Measurements from ENCODE around the gene ABLIM1.

DNA sequence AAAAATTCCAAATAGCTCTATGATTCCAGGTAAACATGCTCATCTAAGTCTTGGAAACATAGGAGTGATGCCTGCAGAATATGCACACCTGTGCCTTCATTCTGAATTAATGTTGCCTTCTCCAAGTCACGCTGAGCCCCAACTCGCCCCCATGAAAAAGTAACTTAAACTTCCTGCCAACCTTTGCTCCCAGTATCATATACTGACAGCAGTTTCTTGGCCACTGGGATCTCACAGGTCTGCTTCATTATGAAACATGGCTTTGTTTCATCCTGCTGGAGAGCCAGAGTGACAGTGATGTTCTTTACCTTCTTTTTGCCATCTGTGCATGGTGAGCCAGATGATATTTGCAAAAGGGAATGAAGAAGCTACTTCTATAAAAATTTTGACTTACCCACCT is 34.9 kb downstream of the ABLIM1 start:
- TF ChIP-seq EZH2 (IDR thresholded peaks at IDR 0.05; ENCODE audit: low read length, missing control alignments): no peak
- TF ChIP-seq, protein P1, sequence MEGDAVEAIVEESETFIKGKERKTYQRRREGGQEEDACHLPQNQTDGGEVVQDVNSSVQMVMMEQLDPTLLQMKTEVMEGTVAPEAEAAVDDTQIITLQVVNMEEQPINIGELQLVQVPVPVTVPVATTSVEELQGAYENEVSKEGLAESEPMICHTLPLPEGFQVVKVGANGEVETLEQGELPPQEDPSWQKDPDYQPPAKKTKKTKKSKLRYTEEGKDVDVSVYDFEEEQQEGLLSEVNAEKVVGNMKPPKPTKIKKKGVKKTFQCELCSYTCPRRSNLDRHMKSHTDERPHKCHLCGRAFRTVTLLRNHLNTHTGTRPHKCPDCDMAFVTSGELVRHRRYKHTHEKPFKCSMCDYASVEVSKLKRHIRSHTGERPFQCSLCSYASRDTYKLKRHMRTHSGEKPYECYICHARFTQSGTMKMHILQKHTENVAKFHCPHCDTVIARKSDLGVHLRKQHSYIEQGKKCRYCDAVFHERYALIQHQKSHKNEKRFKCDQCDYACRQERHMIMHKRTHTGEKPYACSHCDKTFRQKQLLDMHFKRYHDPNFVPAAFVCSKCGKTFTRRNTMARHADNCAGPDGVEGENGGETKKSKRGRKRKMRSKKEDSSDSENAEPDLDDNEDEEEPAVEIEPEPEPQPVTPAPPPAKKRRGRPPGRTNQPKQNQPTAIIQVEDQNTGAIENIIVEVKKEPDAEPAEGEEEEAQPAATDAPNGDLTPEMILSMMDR (conservative IDR thresholded peaks at IDR 0.05 in 1 of 2, IDR thresholded peaks at IDR 0.05 in 1 of 2; ENCODE audit: low read depth in 1 of 2, low read length in 2 of 2): no peak

Data from fibroblast of lung (primary cell).